Ramos (cell line): ENCODE data around the gene USP6.
"Not testable (repeated sequence)": the region's sequence is repeated elsewhere in the genome, so short reads cannot be mapped to it uniquely, and the experiment has no call there.

Experiments
- in situ Hi-C: fragments of 300-500 bp; cut with MboI; formaldehyde crosslinking; loops from one replicate; pipeline ENCODE4 v1.14.3; 2022; ENCODE audit warnings: low sequenced_read_pairs; ENCODE audit not compliant: unreplicated experiment

The USP6 gene

DNA sequence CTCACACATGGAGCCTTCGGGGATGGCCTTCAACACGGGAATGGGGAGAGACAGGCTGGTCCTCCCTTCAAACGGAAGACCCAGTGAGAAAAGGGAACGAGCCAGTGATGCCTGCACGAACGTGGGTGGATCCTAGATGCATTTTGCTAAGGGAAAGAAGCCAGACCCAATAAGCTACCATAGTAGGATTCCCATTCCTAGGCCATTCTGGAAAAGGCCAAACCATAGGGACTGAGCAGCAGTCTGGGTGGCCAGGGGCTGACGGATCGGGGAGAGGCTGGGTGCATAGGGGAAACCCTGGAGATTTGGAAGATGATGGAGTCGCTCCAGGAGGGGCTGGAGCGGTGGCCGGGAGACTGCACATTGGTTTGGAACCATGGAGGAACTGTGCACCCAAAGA lies 18.7 kb downstream of the USP6 start:
- in situ Hi-C loops = not testable (repeated sequence)

- in situ Hi-C loops = not testable (repeated sequence)
Observed at GRCh38 chr17:5135131-5135712, 19.4 kb downstream of the USP6 start.

GRCh38 chr17:5135726-5136579 lies 20.1 kb downstream of the USP6 start:
- in situ Hi-C loops = no loop called here

DNA sequence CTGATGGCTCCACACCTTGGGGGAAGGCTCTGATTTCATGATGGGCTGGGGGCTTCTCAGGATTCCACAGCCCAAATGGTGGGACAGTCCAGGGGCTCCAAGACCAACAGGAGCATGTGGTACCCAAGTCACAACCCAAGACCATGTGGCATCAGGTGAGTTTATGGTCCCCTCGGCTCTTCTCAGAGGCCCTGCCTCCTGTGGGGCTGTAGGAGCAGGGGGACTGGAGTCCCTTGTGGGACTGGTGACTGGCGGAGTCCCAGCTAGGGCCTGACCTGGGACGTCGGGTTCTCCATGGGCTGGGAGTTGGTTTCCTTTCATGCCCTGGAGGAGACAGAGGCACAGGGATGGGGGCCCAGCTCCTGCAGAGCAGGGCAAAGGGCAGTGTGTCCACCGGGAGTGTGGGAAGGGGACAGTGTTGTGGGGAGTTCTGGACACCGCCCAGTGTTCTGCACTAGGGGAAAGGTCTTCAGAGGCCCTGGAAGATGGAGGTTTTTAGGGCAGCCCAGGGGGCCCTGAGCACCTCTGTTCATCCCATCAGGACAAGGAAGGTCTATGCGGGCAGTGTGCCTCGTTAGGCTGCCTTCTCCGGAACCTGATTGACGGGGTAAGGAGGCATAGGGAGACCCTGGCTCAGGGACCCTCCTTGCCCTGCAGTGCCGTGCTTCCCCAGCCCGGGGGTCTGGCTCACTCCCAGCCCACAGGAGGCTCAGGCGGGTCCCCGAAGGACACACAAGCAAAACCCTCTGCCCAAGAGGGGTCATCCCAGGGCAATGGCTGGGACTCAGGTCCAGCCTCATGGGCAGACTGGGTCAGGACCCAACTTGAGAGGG lies 21.0 kb downstream of the USP6 start:
- in situ Hi-C loops = not testable (repeated sequence)

GRCh38 chr17:5137511-5138197 lies 21.8 kb downstream of the USP6 start:
- in situ Hi-C loops = not testable (repeated sequence)

GRCh38 chr17:5138198-5138544 lies 22.3 kb downstream of the USP6 start:
- in situ Hi-C loops = not testable (repeated sequence)

DNA sequence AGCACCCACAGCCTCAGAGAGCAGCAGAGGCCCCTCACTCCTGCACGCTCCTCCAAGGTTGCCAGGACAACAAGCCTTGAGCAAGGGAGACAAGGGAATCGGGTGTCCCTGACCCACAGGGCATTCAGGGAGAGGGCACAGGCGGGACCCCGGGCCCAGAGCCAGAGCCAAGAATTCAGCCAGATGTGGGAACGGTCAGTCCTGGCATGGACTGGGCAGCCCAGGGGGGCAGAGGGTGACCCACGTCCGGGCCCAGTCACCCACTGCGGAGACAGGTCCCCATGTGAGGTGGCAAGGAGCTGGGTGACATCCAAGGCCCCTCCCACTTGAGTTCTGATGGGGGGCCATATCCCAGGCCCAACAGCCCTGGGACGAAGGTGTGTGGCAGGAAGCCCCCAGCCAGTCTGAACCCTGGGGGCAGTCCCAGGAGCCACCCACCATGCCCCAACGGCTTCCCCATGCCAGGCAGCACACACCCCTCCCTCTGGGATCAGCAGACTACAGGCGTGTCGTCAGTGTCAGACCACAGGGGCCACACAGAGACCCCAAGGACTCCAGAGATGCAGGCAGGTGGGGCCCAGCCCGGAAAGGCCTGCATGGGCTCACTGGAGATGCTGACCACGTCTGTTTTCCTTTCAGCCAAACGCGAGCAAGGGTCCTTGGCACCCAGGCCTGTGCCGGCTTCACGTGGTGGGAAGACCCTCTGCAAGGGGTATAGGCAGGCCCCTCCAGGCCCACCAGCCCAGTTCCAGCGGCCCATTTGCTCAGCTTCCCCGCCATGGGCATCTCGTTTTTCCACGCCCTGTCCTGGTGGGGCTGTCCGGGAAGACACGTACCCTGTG lies 23.0 kb downstream of the USP6 start:
- in situ Hi-C loops = no loop called here

GRCh38 chr17:5139458-5139732 lies 23.6 kb downstream of the USP6 start:
- in situ Hi-C loops = no loop called here

DNA sequence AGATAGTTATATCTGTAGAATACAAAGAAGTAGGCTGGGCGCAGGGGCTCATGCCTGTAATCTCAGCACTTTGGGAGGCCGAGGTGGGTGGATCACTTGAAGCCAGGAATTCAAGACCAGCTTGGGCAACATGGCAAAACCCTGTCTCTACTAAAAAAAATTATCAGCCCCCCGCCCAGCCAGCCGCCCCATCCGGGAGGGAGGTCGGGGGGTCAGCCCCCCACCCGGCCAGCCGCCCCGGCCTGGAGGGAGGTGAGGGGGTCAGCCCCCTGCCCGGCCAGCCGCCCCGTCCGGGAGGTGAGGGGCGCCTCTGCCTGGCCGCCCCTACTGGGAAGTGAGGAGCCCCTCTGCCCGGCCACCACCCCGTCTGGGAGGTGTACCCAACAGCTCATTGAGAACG lies 27.0 kb downstream of the USP6 start:
- in situ Hi-C loops = not testable (repeated sequence)

GRCh38 chr17:5146122-5146521 lies 30.3 kb downstream of the USP6 start:
- in situ Hi-C loops = not testable (repeated sequence)

DNA sequence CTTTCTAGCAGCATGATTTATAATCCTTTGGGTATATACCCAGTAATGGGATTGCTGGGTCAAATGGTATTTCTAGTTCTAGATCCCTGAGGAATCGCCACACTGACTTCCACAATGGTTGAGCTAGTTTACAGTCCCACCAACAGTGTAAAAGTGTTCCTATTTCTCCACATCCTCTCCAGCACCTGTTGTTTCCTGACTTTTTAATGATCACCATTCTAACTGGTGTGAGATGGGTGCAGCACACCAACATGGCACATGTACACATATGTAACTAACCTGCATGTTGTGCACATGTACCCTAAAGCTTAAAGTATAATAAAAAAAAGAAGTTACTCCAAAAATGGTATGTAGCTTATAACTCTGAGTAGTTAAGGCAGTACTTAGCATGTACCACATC lies 44.9 kb downstream of the USP6 start:
- in situ Hi-C loops = not testable (repeated sequence)

DNA sequence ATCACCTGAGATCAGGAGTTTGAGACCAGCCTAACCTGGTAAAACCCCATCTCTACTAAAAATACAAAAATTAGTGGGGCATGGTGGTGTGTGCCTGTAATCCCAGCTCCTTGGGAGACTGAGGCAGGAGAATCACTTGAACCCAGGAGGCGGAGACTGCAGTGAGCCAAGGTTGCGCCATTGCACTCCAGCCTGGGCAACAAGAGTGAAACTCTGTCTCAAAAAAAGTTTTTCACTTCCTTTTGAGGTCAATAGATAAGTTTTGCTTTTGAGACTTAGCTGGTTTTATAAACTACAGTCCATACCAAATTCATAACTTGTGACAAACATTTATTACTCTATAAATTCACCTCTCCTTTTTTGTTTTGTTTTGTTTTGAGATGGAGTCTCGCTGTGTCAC lies 46.0 kb downstream of the USP6 start:
- in situ Hi-C loops = not testable (repeated sequence)

DNA sequence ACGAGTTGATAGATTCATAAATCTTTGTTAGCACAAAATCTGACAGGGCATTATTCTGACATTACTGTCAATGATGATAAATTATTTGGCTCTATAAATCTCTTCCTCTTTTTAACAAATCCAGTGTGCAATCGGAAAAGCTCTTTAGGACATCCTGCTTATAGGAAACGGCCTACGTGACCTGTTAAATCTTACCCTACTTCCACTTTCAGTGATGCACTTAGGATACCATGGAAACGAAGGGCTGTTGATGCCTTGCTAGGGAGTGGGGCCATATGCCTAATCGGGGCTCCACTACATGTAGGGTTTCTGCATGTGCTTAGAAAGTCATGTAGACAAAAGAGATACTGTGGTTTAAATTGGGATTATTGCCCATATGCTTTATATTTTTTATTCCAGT lies 48.6 kb downstream of the USP6 start:
- in situ Hi-C loops = no loop called here

GRCh38 chr17:5165791-5166564 lies 50.1 kb downstream of the USP6 start:
- in situ Hi-C loops = not testable (repeated sequence)

GRCh38 chr17:5175027-5175426 lies 59.2 kb downstream of the USP6 start:
- in situ Hi-C loops = not testable (repeated sequence)

- in situ Hi-C loops = no loop called here
Observed at GRCh38 chr17:5179003-5179402, 63.2 kb downstream of the USP6 start.

GRCh38 chr17:5181509-5182305 lies 65.9 kb downstream of the USP6 start:
- in situ Hi-C loops = no loop called here
